Stimulated activated CD4-positive, alpha-beta T cell treated with anti-CD3 and anti-CD28 coated beads, Interleukin-12 subunit alpha, Interleukin-12 subunit beta, amount 100 ng/mL, for 48 hours (primary cell): ENCODE results near the gene KRTAP24-1.

Source experiments
- DNase-seq, 3 donors: peaks; one replicate each; pipeline ENCODE4 v3.0.0-alpha.2; 2020; ENCODE audit warnings: low read depth in 2 of 3, low spot score in 1 of 3

KRTAP24-1 gene

GRCh38 chr21:30234643-30235042 lies 48.1 kb downstream of the KRTAP24-1 start:
- DNase-seq, result no peak

GRCh38 chr21:30234050-30234449 lies 48.7 kb downstream of the KRTAP24-1 start:
- DNase-seq, result no peak

GRCh38 chr21:30233228-30234020 lies 49.3 kb downstream of the KRTAP24-1 start:
- no peak for DNase-seq

- no peak for DNase-seq
These were observed 50.7 kb downstream of the KRTAP24-1 start for GRCh38 chr21:30232011-30232410.
